Neural cell (in vitro differentiated cells): ENCODE results near the gene NOD2. TPM values are rescaled to one million over a fixed set of nuclear protein-coding genes. Genes with fewer than 3 reads are reported as not detected.

Experiments
- H2AFZ ChIP-seq: fragments of 200-600, 300-800 bp; sonication (generic), shearing (Covaris generic); 2 replicates; pipeline ENCODE4 v1.6.0; 2014; ENCODE audit warnings: low read depth, mild to moderate bottlenecking, antibody characterized with exemption, low read length, moderate library complexity
- H3F3A ChIP-seq: fragments of 200-600 bp; shearing (Covaris generic); 2 replicates; pipeline ENCODE4 v1.6.1; 2016; ENCODE audit warnings: mild to moderate bottlenecking, moderate library complexity, mixed read lengths, antibody characterized with exemption, low read length; ENCODE audit not compliant: insufficient read depth, poor library complexity, severe bottlenecking
- H3K27ac ChIP-seq: fragments of 200-600, 300-800 bp; sonication (generic), shearing (Covaris generic); 2 replicates; pipeline ENCODE4 v1.5.1; 2014; ENCODE audit warnings: mild to moderate bottlenecking, low read length, moderate library complexity
- H3K27me3 ChIP-seq: fragments of 300-800, 200-600 bp; sonication (generic), shearing (Covaris generic); 2 replicates; pipeline ENCODE4 v1.6.0; 2014; ENCODE audit warnings: mild to moderate bottlenecking, low read depth, low read length, moderate library complexity; ENCODE audit not compliant: insufficient read depth
- H3K36me3 ChIP-seq: fragments of 300-800, 200-600 bp; sonication (generic), shearing (Covaris generic); 2 replicates; pipeline ENCODE4 v1.5.1; 2014; ENCODE audit warnings: mild to moderate bottlenecking, antibody characterized with exemption, low read length, moderate library complexity; ENCODE audit not compliant: insufficient read depth
- H3K4me2 ChIP-seq: fragments of 300-800, 200-600 bp; sonication (generic), shearing (Covaris generic); 2 replicates; pipeline ENCODE4 v1.6.0; 2014; ENCODE audit warnings: mild to moderate bottlenecking, low read length
- H3K4me3 ChIP-seq: fragments of 300-800, 200-600 bp; sonication (generic), shearing (Covaris generic); 2 replicates; pipeline ENCODE4 v1.5.1; 2014; ENCODE audit warnings: mild to moderate bottlenecking, low read length, moderate library complexity
- H3K79me2 ChIP-seq: fragments of 200-600 bp; shearing (Covaris generic); replicated peaks from 2 replicates; pipeline ENCODE4 v1.6.0; 2014; ENCODE audit warnings: mild to moderate bottlenecking, low read length, moderate library complexity; ENCODE audit not compliant: insufficient read depth
- H3K9ac ChIP-seq: fragments of 300-800, 200-600 bp; sonication (generic), shearing (Covaris generic); 2 replicates; pipeline ENCODE4 v1.6.1; 2016; ENCODE audit warnings: mild to moderate bottlenecking, low read length, mixed read lengths
- H3K9me2 ChIP-seq: fragments of 200-600 bp; shearing (Covaris generic); 2 replicates; pipeline ENCODE4 v1.6.1; 2016; ENCODE audit warnings: mild to moderate bottlenecking, low read length, mixed read lengths; ENCODE audit not compliant: insufficient read depth
- H3K9me3 ChIP-seq: fragments of 200-600, 300-800 bp; sonication (generic), shearing (Covaris generic); 2 replicates; pipeline ENCODE4 v1.6.1; 2016; ENCODE audit warnings: mild to moderate bottlenecking, mixed run types, low read length, moderate library complexity, mixed read lengths
- H4K20me1 ChIP-seq: fragments of 200-600 bp; shearing (Covaris generic); 2 replicates; pipeline ENCODE4 v1.6.1; 2016; ENCODE audit warnings: mild to moderate bottlenecking, mixed run types; ENCODE audit not compliant: insufficient read depth
- CTCF ChIP-seq: fragments of 450-650 bp; IDR thresholded peaks from 2 replicates; pipeline ENCODE4 v1.5.1; 2014; ENCODE audit warnings: antibody characterized with exemption, mild to moderate bottlenecking, moderate library complexity; ENCODE audit not compliant: poor library complexity, severe bottlenecking
- EP300 ChIP-seq: fragments of 450-650 bp; conservative IDR thresholded peaks from 2 replicates; pipeline ENCODE4 v1.6.1; 2014; ENCODE audit warnings: antibody characterized with exemption, mild to moderate bottlenecking, moderate library complexity; ENCODE audit not compliant: poor library complexity, severe bottlenecking
- EZH2 ChIP-seq: fragments of 200-600, 300-800 bp; shearing (Covaris generic), sonication (generic); IDR thresholded peaks from 2 replicates; pipeline ENCODE4 v1.6.1; 2014; ENCODE audit warnings: antibody characterized with exemption, low read length, borderline replicate concordance, mild to moderate bottlenecking; ENCODE audit not compliant: insufficient read depth, poor library complexity, severe bottlenecking
- MXI1 ChIP-seq: fragments of 450-650 bp; conservative IDR thresholded peaks from 2 replicates; pipeline ENCODE4 v1.6.1; 2014; ENCODE audit warnings: antibody characterized with exemption, mild to moderate bottlenecking; ENCODE audit not compliant: poor library complexity, severe bottlenecking
- POLR2AphosphoS5 ChIP-seq: IDR thresholded peaks from 2 replicates; pipeline ENCODE4 v1.6.1; 2012
- RAD21 ChIP-seq: fragments of 450-650 bp; conservative IDR thresholded peaks from 2 replicates; pipeline ENCODE4 v1.6.1; 2014; ENCODE audit warnings: antibody characterized with exemption, mild to moderate bottlenecking, moderate library complexity
- REST ChIP-seq: IDR thresholded peaks from 2 replicates; pipeline ENCODE4 v1.6.1; 2012; ENCODE audit warnings: borderline replicate concordance
- SMC3 ChIP-seq: fragments of 450-650 bp; conservative IDR thresholded peaks from 2 replicates; pipeline ENCODE4 v1.6.1; 2014; ENCODE audit warnings: antibody characterized with exemption, mild to moderate bottlenecking, moderate library complexity; ENCODE audit not compliant: poor library complexity
- TAF1 ChIP-seq: IDR thresholded peaks from 2 replicates; pipeline ENCODE4 v1.6.1; 2012; ENCODE audit warnings: low read depth
- polyA plus RNA-seq: library from polyadenylated mRNA; depleted of rRNA; stranded (reverse); fragments of >200 nt; gene quantifications from 2 replicates; pipeline ENCODE4 v1.2.3, GENCODE V29; 2014

The NOD2 gene
- polyA plus RNA-seq, 1 donor from 2014 or later: not detected

DNA sequence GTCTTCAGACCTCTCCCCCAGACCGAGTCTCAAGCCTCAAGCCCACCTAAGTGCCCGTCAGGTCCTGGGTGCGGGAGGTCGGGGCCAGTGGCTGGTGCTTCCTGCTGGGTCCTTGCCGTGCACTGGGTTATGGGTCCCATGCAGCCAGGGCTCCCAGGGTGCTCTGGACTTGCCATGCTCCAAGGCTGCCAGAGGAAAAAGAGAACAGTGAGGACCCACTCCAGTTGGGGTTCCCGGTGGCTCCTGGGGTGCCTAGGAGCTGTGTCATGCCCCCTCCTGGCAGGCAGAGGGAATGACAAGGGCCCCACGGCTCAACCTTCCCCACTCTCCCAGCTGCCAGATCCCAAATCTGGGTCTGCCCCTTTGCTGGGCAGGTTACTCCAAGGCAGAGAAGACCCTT, 16.1 kb upstream of the NOD2 start:
- H3K79me2 ChIP-seq: no peaks in the 10 kb centered on the region
- no peaks in the 10 kb centered on the region for H3K36me3 ChIP-seq
- H3K9me3 ChIP-seq: no peaks in the 10 kb centered on the region
- H3K4me2 ChIP-seq: no peak overlapping the region
- no peak overlapping the region for H3K4me3 ChIP-seq
- H2AFZ ChIP-seq: no peak overlapping the region
- H3K9ac ChIP-seq: no peak overlapping the region
- TF ChIP-seq POLR2AphosphoS5 (no peak), EP300 (no peak)
- no peaks in the 10 kb centered on the region for H4K20me1 ChIP-seq
- H3K9me2 ChIP-seq: no peaks in the 10 kb centered on the region
- H3F3A ChIP-seq: no peaks in the 10 kb centered on the region
- no peak overlapping the region for H3K27ac ChIP-seq
- H3K27me3 ChIP-seq: no peaks in the 10 kb centered on the region

- Histone ChIP-seq H3K9ac (no peak overlapping the region), H3K9me3 (no peaks in the 10 kb centered on the region), H3K36me3 (no peaks in the 10 kb centered on the region), H3K9me2 (no peaks in the 10 kb centered on the region), H2AFZ (no peak overlapping the region), H3K27ac (no peak overlapping the region), H3K79me2 (no peaks in the 10 kb centered on the region), H3K27me3 (no peaks in the 10 kb centered on the region), H3F3A (no peaks in the 10 kb centered on the region), H4K20me1 (no peaks in the 10 kb centered on the region), H3K4me3 (no peak overlapping the region), H3K4me2 (no peak overlapping the region)
- TF ChIP-seq CTCF (no peak), REST (no peak), EP300 (no peak), EZH2 (no peak), TAF1 (no peak), MXI1 (no peak), RAD21 (no peak), SMC3 (no peak), POLR2AphosphoS5 (no peak)
Observed at GRCh38 chr16:50678531-50678930, 14.9 kb upstream of the NOD2 start.

DNA sequence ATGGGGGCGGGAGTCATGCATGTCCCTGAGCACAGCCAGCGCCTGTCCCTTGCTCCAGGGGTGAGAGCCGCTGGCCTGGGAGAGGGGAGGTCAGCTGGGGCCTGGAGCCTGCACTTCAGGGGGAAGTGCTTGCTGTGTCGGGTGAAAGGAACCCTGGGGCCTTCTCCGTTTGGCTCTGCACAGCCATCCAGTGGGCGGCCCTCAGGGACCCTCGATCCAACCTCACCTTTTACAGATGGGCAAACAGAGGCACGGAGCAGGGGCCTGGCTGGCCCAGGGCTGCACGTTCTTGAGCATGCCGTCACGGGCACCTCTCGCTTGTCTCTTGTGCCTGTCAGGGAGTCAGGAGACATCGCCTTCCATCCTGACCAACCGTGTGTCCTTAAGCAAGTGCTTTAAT, 14.1 kb upstream of the NOD2 start:
- no peaks in the 10 kb centered on the region for H3K9me3 ChIP-seq
- TF ChIP-seq MXI1: no peak
- no peak for TF ChIP-seq REST
- TF ChIP-seq POLR2AphosphoS5: no peak
- no peak for TF ChIP-seq EP300
- TF ChIP-seq EZH2: no peak
- TF ChIP-seq TAF1: no peak
- no peak for TF ChIP-seq SMC3
- no peak for TF ChIP-seq CTCF
- TF ChIP-seq RAD21: no peak
- H3K79me2 ChIP-seq: no peaks in the 10 kb centered on the region

More for the DNA sequence above, 14.1 kb upstream of the NOD2 start:
- Histone ChIP-seq H3F3A (no peaks in the 10 kb centered on the region), H3K4me3 (no peak overlapping the region), H4K20me1 (no peaks in the 10 kb centered on the region), H3K4me2 (no peak overlapping the region), H3K9me2 (no peaks in the 10 kb centered on the region), H3K36me3 (no peaks in the 10 kb centered on the region), H3K27me3 (no peaks in the 10 kb centered on the region), H2AFZ (no peak overlapping the region), H3K9ac (no peak overlapping the region), H3K27ac (no peak overlapping the region)
